Testis (tissue), 2 donors: ENCODE measurements around the gene THSD4.

Experiments
- CTCF ChIP-seq, 3 experiments: fragments of 450-650 bp in 2 of 3; fragments of 200-600 bp in 1 of 3; sonication (generic) in 1 of 3; IDR thresholded peaks; one replicate each; pipeline ENCODE4 v1.5.1; 2016 to 2019; ENCODE audit warnings: antibody characterized with exemption in 3 of 3, mild to moderate bottlenecking in 2 of 3, moderate library complexity in 1 of 3
- POLR2A ChIP-seq: fragments of 450-650 bp; IDR thresholded peaks from one replicate; pipeline ENCODE4 v1.6.1; 2017; ENCODE audit warnings: antibody characterized with exemption, mild to moderate bottlenecking, moderate library complexity

GRCh38 chr15:71597126-71597525 is 481.9 kb downstream of the THSD4 start:
- no peak for TF ChIP-seq CTCF (IDR thresholded peaks at IDR 0.05)
- no peak for TF ChIP-seq POLR2A
